Body of pancreas (tissue), 4 donors: ENCODE measurements around the gene KCNMB2.

ENCODE experiments used
- POLR2A ChIP-seq, 3 donors: fragments of 450-650 bp; IDR thresholded peaks; one replicate each; pipeline ENCODE4 v1.6.1; 2016; ENCODE audit warnings: antibody characterized with exemption in 3 of 3, mild to moderate bottlenecking in 2 of 3
- TF ChIP-seq, protein P1 (sequence below), 7 experiments: fragments of 450-650 bp in 4 of 7; fragments of 200-600 bp in 3 of 7; sonication (generic) in 3 of 7; IDR thresholded peaks; one replicate each; pipeline ENCODE4 v1.5.1; 2016 to 2019; ENCODE audit warnings: antibody characterized with exemption in 7 of 7

DNA sequence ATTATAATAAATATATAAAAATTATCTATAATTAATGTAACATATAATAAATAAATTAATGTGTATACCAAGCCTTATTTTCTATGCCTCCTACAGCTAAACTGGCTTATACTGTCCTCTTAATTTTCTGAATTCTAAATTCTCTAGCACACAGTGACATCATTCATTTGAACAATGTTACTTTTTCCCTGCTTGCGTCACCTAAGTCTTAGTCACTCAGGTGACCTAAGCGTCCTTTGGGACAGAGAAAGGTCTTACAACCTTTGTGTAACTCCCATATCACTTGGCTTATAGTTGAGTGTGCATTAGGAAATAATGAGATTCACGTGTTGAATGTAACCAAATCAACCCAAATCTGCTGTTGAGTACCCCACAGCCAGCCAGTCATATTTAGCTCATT lies 48.5 kb upstream of the KCNMB2 start:
- TF ChIP-seq, protein P1, sequence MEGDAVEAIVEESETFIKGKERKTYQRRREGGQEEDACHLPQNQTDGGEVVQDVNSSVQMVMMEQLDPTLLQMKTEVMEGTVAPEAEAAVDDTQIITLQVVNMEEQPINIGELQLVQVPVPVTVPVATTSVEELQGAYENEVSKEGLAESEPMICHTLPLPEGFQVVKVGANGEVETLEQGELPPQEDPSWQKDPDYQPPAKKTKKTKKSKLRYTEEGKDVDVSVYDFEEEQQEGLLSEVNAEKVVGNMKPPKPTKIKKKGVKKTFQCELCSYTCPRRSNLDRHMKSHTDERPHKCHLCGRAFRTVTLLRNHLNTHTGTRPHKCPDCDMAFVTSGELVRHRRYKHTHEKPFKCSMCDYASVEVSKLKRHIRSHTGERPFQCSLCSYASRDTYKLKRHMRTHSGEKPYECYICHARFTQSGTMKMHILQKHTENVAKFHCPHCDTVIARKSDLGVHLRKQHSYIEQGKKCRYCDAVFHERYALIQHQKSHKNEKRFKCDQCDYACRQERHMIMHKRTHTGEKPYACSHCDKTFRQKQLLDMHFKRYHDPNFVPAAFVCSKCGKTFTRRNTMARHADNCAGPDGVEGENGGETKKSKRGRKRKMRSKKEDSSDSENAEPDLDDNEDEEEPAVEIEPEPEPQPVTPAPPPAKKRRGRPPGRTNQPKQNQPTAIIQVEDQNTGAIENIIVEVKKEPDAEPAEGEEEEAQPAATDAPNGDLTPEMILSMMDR (IDR thresholded peaks at IDR 0.05) = no peak
- TF ChIP-seq POLR2A (IDR thresholded peaks at IDR 0.05) = no peak
